Measurements from ENCODE around the gene DCBLD1. TPM values are rescaled to one million over a fixed set of nuclear protein-coding genes. Genes with fewer than 3 reads are reported as not detected.

The DCBLD1 gene
- total and polyA plus RNA-seq, 9 of the 15 experiments (the other 6 are each of a cell fraction or from before 2014, with no cell fraction given), result 0.80 to 8.5 (median 6.8) TPM

DNA sequence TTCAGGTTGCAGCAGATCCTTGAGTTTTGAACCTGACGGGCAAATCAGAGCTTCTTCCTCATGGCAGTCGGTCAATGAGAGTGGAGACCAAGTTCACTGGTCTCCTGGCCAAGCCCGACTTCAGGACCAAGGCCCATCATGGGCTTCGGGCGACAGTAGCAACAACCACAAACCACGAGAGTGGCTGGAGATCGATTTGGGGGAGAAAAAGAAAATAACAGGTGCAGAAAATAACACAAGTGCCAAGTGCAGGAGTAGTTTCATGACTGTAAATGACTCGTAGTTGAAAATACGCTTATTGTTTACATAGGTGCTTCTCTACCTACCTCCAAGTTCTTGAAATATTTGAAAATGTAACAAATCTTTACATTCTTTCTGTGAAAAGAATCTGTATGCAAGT is 56.1 kb downstream of the DCBLD1 start:
- no peak overlapping the region for H3K27ac ChIP-seq (ENCODE audit: extremely low read depth, low read depth, low read length)
- H3K4me1 ChIP-seq (replicated peaks in 1 of 2; ENCODE audit: control insufficient read depth in 2 of 2, insufficient read depth in 2 of 2, low read length in 2 of 2), result peaks cover 0 to 8% of the 10 kb centered on the region in 2 experiments; a peak in 2 of 5 replicates
- H3K9ac ChIP-seq (ENCODE audit: insufficient read depth in 1 of 2, low read depth in 2 of 2, low read length in 2 of 2), result no peak overlapping the region
- in situ Hi-C loops (cut with MboI) (no loop called here), intact Hi-C loops (cut with micrococcal nuclease) (loop anchor here (5.0 kb wide), 1 partner anchor 56 kb away; the partner anchor contains the start of gene DCBLD1)
- H3K9me3 ChIP-seq (replicated peaks; ENCODE audit: control insufficient read depth, insufficient read depth, low read depth, low read length), result no peaks in the 10 kb centered on the region
- 81% methylated on average over 9 of the region's 9 CpGs for WGBS (ENCODE audit: insufficient coverage, low coverage, missing lambda C conversion rate)
- DNase-seq (ENCODE audit: extremely low read depth in 1 of 4, low spot score in 3 of 4) (no peak), FAIRE-seq (no peak), ATAC-seq (no peak)
- ChIA-PET POLR2A (no interaction called here), CTCF (ENCODE audit: low intra/inter-chr PET ratio) (no interaction called here)
- no peaks in the 10 kb centered on the region for H4K20me1 ChIP-seq (replicated peaks; ENCODE audit: control insufficient read depth, insufficient read depth, low read length)
- peaks cover 2% of the 10 kb centered on the region; the same call in 1 of the 3 replicates for H3K36me3 ChIP-seq (ENCODE audit: control insufficient read depth, insufficient read depth, low read length)
- no peak overlapping the region for H3K4me2 ChIP-seq (ENCODE audit: insufficient read depth, low read length)
- no peaks in the 10 kb centered on the region for H3K9me1 ChIP-seq (ENCODE audit: control insufficient read depth, insufficient read depth, low read length)
- no peaks in the 10 kb centered on the region for H3K27me3 ChIP-seq (ENCODE audit: control insufficient read depth in 2 of 2, insufficient read depth in 2 of 2, low read length in 2 of 2)
- no peak overlapping the region for H3K4me3 ChIP-seq
- no peak overlapping the region for H2AFZ ChIP-seq (ENCODE audit: low read depth, low read length)
- TF ChIP-seq CEBPG (CRISPR knock-in tag; IDR thresholded peaks at IDR 0.05), result no peak
- TF ChIP-seq CEBPG (tag; conservative IDR thresholded peaks at IDR 0.05 in 1 of 2, IDR thresholded peaks at IDR 0.05 in 1 of 2), result no peak
- TF ChIP-seq, protein P1, sequence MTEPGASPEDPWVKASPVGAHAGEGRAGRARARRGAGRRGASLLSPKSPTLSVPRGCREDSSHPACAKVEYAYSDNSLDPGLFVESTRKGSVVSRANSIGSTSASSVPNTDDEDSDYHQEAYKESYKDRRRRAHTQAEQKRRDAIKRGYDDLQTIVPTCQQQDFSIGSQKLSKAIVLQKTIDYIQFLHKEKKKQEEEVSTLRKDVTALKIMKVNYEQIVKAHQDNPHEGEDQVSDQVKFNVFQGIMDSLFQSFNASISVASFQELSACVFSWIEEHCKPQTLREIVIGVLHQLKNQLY (CRISPR knock-in tag; conservative IDR thresholded peaks at IDR 0.05), result no peak
- TF ChIP-seq, protein P2, sequence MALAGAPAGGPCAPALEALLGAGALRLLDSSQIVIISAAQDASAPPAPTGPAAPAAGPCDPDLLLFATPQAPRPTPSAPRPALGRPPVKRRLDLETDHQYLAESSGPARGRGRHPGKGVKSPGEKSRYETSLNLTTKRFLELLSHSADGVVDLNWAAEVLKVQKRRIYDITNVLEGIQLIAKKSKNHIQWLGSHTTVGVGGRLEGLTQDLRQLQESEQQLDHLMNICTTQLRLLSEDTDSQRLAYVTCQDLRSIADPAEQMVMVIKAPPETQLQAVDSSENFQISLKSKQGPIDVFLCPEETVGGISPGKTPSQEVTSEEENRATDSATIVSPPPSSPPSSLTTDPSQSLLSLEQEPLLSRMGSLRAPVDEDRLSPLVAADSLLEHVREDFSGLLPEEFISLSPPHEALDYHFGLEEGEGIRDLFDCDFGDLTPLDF (CRISPR knock-in tag; IDR thresholded peaks at IDR 0.05), result no peak
- no peak for TF ChIP-seq KDM1A (IDR thresholded peaks at IDR 0.05)
- TF ChIP-seq BHLHE40 (IDR thresholded peaks at IDR 0.05; ENCODE audit: low read length), result no peak
- TF ChIP-seq ZNF277 (CRISPR knock-in tag; IDR thresholded peaks at IDR 0.05; ENCODE audit: borderline replicate concordance), result no peak
- no peak for TF ChIP-seq U2AF2 (optimal IDR thresholded peaks at IDR 0.05; ENCODE audit: low read depth, low read length)
- no peak for TF ChIP-seq MEIS2 (IDR thresholded peaks at IDR 0.05; ENCODE audit: partially characterized antibody)
- BruUV-seq (replicated peaks), result no TSS peak
- H3K79me2 ChIP-seq (ENCODE audit: control insufficient read depth, insufficient read depth, low read length), result no peaks in the 10 kb centered on the region
